ENCODE data around the gene TEX2.

GRCh38 chr17:64277831-64278562 lies 14.9 kb upstream of the TEX2 start:
- TF ChIP-seq SIN3A (IDR thresholded peaks at IDR 0.05; ENCODE audit: borderline replicate concordance, low read depth, low read length), result no peak
- no peak for TF ChIP-seq CTCF (IDR thresholded peaks at IDR 0.05)
- no peak for TF ChIP-seq EZH2phosphoT487 (IDR thresholded peaks at IDR 0.05; ENCODE audit: borderline replicate concordance, low read depth)
- no peak for TF ChIP-seq YY1 (IDR thresholded peaks at IDR 0.05; ENCODE audit: low read depth)
- no peak for TF ChIP-seq TCF12 (IDR thresholded peaks at IDR 0.05)
- TF ChIP-seq ZBTB33 (IDR thresholded peaks at IDR 0.05; ENCODE audit: borderline replicate concordance, low read depth), result no peak
- no peak for TF ChIP-seq REST (IDR thresholded peaks at IDR 0.05; ENCODE audit: low read depth, low read length)
- TF ChIP-seq EP300 (IDR thresholded peaks at IDR 0.05; ENCODE audit: borderline replicate concordance in 1 of 2, low read depth in 1 of 2, low read length in 1 of 2), result no peak
- no peak for TF ChIP-seq POLR2AphosphoS5 (IDR thresholded peaks at IDR 0.05; ENCODE audit: low read depth, low read length)
- no peak for TF ChIP-seq GABPA (IDR thresholded peaks at IDR 0.05; ENCODE audit: low read depth)
- no peak for TF ChIP-seq RCOR1 (IDR thresholded peaks at IDR 0.05; ENCODE audit: low read length)
